Colonic mucosa (tissue), 4 donors: Measurements from ENCODE around the gene FAM25C. TPM values are rescaled to one million over a fixed set of nuclear protein-coding genes. Genes with fewer than 3 reads are reported as not detected.
"Not testable (repeated sequence)": the region's sequence is repeated elsewhere in the genome, so short reads cannot be mapped to it uniquely, and the experiment has no call there.

Experiments
- DNase-seq: peaks from one replicate; pipeline ENCODE4 v3.0.0-alpha.2; 2020
- H3K27ac ChIP-seq: fragments of 200-600 bp; one replicate; pipeline ENCODE4 v1.8.0; 2021
- H3K27me3 ChIP-seq: fragments of 200-600 bp; one replicate; pipeline ENCODE4 v1.8.0; 2021
- H3K36me3 ChIP-seq: fragments of 200-600 bp; one replicate; pipeline ENCODE4 v1.8.0; 2021
- H3K4me1 ChIP-seq: fragments of 200-600 bp; one replicate; pipeline ENCODE4 v1.8.0; 2021; ENCODE audit warnings: mild to moderate bottlenecking
- H3K4me3 ChIP-seq: fragments of 200-600 bp; one replicate; pipeline ENCODE4 v1.8.0; 2021
- H3K9ac ChIP-seq, 2 donors: one replicate each; pipeline ENCODE4 v1.7.0; 2013; ENCODE audit warnings: control low read depth in 2 of 2, low read depth in 2 of 2, low read length in 2 of 2
- H3K9me3 ChIP-seq: fragments of 200-600 bp; one replicate; pipeline ENCODE4 v1.8.0; 2021
- intact Hi-C: fragments of 100-400 bp; cut with DNase I; formaldehyde crosslinking; loops from one replicate; pipeline ENCODE4 v1.14.1; 2022
- total RNA-seq, 2 donors: library from RNA; stranded (reverse); fragmentation: NEBNext Ultra II Directional in 1 of 2; extraction: Animal tissue kit (Norgen Biotek cat#: 25700) in 1 of 2; gene quantifications; one replicate each; pipeline ENCODE4 v1.2.1, GENCODE V29; 2021
- donor health status: healthy.
- donor health status: DM: no; HTN: no; CAD: no.
- donor health status: DM: no; HTN: no; CAD: no.

Gene FAM25C
- total RNA-seq, 2 donors from 2014 or later, result not detected

DNA sequence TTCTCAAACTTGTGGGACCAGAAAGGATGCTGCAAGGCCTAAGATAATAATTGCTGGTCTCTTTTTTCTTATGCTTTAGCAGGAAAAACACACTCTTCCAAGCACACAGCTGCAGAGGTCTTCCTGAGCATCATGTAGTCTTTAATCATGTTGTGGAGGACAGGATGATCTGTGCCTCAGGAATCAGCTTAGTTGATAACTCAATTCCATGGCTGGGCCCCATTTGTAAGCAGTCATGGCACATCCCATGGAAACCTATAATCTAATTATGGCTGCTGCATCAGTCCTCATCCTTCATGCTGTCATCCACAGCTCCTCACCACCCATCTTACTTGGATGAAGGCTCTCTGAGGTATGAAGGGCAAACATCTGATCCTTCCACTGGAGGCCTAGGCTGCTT lies 26.5 kb downstream of the FAM25C start:
- H3K36me3 ChIP-seq, H3K4me1 ChIP-seq, DNase-seq, H3K27me3 ChIP-seq, H3K9me3 ChIP-seq, intact Hi-C loops, H3K27ac ChIP-seq, H3K9ac ChIP-seq, H3K4me3 ChIP-seq: not testable (repeated sequence)

DNA sequence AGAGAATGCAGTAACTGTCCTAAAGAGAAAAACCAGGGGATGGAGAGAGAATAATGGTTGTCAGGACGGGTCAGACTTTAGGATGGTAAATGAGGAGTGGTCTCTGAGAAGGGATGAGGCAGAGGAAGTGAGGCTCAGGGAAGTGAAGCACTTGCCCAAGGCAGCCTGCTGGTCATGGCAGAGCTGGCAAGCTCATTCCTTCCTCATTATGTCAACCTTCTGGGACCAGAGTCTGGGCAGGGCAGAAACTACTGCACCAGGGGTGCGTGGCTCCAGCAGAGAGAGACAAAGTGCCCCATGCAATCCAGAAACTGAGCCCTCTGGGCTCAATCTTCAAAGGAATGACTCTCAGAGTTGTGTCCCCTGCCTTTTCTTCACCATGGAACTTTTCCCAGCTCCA lies 27.5 kb downstream of the FAM25C start:
- H3K4me3 ChIP-seq, H3K36me3 ChIP-seq, H3K4me1 ChIP-seq, intact Hi-C loops, H3K27me3 ChIP-seq, H3K9me3 ChIP-seq, DNase-seq, H3K9ac ChIP-seq, H3K27ac ChIP-seq: not testable (repeated sequence)

DNA sequence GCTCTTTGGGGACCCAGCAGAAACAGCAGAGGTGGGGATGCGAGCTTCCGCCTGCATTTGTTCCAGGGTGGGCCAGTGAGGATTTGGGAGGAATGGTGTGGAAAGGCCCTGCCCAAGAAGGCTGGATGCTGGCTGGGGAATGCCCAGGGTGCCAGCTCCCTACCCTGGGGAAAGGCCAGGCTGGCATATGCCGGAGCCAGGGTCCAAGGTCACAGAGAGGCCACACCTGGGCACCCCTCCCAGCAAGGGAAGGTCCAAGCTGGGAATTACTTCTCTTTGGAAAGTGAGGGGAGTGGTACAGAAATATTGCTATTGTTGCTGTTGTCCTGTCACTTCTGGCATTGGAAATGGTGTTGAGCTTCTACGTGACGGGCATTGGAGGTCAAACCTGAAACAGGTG lies 28.0 kb downstream of the FAM25C start:
- H3K27me3 ChIP-seq, DNase-seq, H3K4me3 ChIP-seq, H3K27ac ChIP-seq, H3K9me3 ChIP-seq, H3K4me1 ChIP-seq, intact Hi-C loops, H3K9ac ChIP-seq, H3K36me3 ChIP-seq: not testable (repeated sequence)

DNA sequence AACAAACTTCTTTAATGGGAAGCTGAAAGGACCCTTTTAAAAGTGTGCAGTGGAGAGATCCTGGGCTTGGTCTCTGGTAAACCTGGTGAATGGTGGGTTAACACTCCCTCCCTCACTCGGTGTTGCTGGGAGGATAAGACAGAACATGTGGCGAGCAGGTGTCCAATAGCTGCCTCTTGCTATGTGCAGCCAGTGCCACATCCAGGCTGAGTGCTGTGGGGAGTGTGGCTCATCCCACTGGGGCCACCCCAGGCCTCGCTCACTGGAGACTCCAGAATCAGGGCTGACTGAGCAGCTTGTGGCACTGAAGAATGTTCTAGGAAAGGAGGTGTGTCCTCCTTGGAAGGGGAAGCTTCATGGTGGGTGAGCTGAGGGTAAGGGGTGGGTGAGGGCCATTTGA lies 29.5 kb downstream of the FAM25C start:
- intact Hi-C loops, H3K27me3 ChIP-seq, H3K36me3 ChIP-seq, H3K4me3 ChIP-seq, H3K4me1 ChIP-seq, H3K9me3 ChIP-seq, DNase-seq, H3K9ac ChIP-seq, H3K27ac ChIP-seq: not testable (repeated sequence)

DNA sequence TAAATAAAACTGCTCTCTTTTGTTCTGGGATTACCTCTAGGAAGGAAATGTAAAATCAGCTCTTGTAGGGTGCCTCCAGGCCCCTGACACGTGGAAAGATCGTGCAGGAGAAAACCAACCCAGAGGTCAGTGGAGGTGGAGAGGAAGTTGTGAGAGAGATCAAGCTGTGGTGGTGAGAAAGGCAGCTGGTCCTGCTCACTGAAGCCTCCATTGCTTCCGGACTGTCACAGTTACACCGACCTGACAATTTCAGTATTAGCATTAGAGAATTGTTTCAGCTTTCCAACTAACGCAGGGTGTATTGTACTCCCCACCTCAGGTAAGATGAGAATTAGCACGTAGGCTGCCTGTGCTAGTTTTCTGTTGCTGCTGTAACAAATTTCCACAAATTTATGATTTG lies 30.6 kb downstream of the FAM25C start:
- DNase-seq, H3K36me3 ChIP-seq, H3K27me3 ChIP-seq, H3K9me3 ChIP-seq, H3K9ac ChIP-seq, H3K27ac ChIP-seq, intact Hi-C loops, H3K4me3 ChIP-seq, H3K4me1 ChIP-seq: not testable (repeated sequence)

DNA sequence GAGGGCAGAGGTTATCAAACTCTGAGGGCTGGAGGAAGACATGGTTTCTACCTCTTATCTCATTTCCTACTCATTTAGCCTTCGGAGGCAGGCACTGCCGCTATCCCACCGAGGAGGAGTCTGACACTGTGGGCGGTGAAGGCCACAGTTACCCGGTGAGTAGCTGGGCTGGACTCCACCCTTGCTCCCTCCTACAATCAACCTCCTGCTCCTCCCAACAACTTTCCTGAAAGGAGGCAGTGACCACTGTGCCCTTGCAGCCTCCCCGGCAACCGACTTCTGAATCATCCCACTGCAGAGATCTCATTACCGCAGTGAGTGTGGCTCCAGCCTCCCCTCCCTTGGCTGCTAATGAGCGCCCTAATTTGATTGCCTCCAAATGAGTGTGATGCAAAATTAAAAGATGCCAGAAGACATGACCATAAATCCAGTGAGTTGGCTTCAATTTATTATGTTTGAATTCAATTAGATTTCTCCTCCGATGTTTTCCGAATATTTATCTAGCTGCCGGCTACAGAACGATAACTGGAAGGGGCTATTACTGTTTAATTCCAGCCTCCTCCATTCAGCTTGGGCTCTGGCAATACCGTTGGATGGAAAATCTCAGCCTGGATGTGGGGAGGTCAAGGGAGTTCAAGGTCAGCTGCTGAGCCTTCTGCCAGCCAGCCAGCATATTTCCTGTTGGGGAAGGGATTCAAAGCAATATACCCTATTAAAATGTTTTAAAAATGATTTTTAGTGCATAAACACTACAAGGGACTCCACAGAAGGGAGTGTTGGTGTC lies 35.1 kb downstream of the FAM25C start:
- H3K4me3 ChIP-seq, H3K27ac ChIP-seq, DNase-seq, H3K9ac ChIP-seq, H3K9me3 ChIP-seq, intact Hi-C loops, H3K36me3 ChIP-seq, H3K27me3 ChIP-seq, H3K4me1 ChIP-seq: not testable (repeated sequence)

DNA sequence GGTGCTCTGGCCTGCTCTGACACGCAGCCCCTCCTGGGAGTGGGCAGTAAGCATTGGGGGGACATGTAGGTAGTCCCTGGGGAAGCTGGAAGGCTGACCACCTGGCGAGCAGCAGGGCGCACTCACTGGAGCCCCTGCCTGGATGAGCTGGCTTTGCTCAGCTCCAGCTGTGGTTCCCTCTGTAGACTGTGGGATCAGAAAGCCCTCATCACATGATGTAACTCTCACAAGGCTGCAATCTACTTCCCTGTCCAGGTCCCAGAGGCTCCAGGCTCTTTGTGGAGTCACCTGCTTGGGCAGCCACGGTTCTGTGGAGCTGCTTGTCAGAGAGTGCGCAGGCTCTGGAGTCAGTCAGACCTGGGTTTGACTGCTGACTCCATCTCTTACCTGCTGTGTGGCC lies 36.8 kb downstream of the FAM25C start:
- H3K36me3 ChIP-seq, H3K9ac ChIP-seq, H3K27ac ChIP-seq, intact Hi-C loops, H3K4me3 ChIP-seq, H3K4me1 ChIP-seq, H3K9me3 ChIP-seq, H3K27me3 ChIP-seq, DNase-seq: not testable (repeated sequence)

DNA sequence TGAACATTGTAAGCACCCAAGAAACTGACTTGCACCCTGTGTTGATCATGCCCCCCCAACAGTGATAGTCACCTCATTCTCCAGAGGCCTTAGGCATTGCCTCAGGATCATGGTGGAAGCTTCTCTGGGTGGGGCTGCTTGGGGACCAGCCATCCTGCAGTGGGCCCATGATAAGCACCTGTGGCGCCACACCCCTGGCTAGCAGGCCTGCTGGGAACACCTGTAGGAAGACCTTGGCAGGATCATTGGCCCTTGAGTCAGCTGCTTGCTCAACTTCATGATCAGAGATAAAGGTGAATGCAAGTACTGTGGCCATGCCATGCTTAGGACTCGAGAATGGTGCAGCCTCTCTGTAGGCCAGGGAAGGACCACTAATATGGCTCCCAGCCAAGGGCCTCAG lies 38.9 kb downstream of the FAM25C start:
- H3K36me3 ChIP-seq, H3K4me3 ChIP-seq, H3K27me3 ChIP-seq, intact Hi-C loops, H3K9ac ChIP-seq, H3K9me3 ChIP-seq, H3K27ac ChIP-seq, H3K4me1 ChIP-seq, DNase-seq: not testable (repeated sequence)

DNA sequence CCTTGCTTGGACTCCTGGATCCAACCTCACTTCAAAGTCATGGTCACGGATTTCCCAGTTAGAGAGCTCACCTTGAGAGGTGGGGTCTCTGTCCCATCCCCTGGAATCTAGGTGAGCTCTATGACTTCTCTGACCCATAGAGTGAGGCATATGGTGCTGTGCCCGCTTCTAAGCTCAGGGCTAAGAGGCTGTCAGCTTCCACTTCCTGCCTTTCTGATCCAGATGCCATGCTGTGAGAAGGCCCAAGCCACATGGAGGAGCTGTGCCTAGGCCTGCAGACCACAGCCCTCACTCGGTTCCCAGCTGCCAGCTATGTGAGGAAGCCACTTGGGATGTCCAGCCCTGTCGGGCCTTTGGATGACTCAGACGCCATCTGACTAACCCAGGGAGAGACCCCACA lies 39.9 kb downstream of the FAM25C start:
- intact Hi-C loops, H3K27ac ChIP-seq, H3K4me3 ChIP-seq, H3K36me3 ChIP-seq, H3K4me1 ChIP-seq, H3K9me3 ChIP-seq, H3K27me3 ChIP-seq, H3K9ac ChIP-seq, DNase-seq: not testable (repeated sequence)

DNA sequence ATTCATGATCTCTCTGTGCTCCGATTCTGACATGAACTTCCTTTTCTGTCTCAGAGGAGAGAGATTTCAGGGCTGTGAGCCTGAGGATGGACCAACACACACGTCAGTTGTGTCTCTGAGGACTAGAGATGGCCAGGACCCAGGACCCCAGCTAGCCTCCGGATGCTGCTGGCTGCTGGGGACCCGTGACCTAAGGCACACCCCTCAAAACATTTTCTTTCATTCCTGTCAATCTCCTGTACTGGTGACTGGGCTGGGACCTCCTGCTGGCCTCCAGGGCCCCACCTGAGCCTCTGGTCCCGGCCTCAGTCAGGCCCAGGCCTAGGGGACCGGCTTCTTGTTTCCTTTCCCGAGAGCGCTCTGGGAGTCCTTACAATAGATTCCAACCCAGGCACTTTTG lies 42.4 kb downstream of the FAM25C start:
- H3K27me3 ChIP-seq, H3K36me3 ChIP-seq, intact Hi-C loops, H3K9ac ChIP-seq, H3K4me3 ChIP-seq, H3K9me3 ChIP-seq, H3K27ac ChIP-seq, DNase-seq, H3K4me1 ChIP-seq: not testable (repeated sequence)

DNA sequence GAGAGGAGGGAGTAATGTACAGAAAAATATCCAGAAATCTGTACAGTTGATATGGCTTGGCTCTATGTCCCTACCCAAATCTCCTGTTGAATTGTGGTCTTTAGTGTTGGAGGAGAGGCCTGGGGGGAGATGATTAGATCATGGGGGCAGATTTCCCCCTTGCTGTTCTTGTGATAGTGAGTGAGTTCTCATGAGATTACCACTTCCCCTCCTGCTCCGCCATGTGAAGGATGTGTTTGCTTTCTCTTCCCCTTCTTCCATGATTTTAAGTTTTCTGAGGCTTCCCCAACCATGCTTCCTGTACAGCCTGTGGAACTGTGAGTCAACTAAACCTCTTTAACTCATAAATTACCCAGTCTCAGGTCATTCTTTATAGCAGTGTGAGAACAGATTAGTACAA lies 52.2 kb downstream of the FAM25C start:
- H3K27ac ChIP-seq, intact Hi-C loops, H3K36me3 ChIP-seq: not testable (repeated sequence)

More for the DNA sequence above, 52.2 kb downstream of the FAM25C start:
- not testable (repeated sequence) for DNase-seq, H3K4me1 ChIP-seq, H3K9me3 ChIP-seq, H3K4me3 ChIP-seq, H3K27me3 ChIP-seq, H3K9ac ChIP-seq

Other genes starting within 250 kb of the FAM25C start
- gene SYT15B, start 236.2 kb downstream of the FAM25C start, total RNA-seq, result under 1 TPM; 0.17 to 0.45 TPM
- gene NPY4R2, start 81.1 kb downstream of the FAM25C start, total RNA-seq, result 1 to 10 TPM; 2.6 to 5.2 TPM